Loucy (cell line): Measurements from ENCODE around the gene INPP4B.

Source experiments
- EZH2phosphoT487 ChIP-seq: fragments of 200-600 bp; IDR thresholded peaks from 2 replicates; pipeline ENCODE4 v1.6.1; 2018; ENCODE audit warnings: antibody characterized with exemption, mild to moderate bottlenecking, moderate library complexity, borderline replicate concordance
- TF ChIP-seq, protein P1 (sequence below): fragments of 200-600 bp; sonication (generic); conservative IDR thresholded peaks from 2 replicates; pipeline ENCODE4 v1.5.1; 2014; ENCODE audit warnings: mild to moderate bottlenecking, antibody characterized with exemption, low read length

DNA sequence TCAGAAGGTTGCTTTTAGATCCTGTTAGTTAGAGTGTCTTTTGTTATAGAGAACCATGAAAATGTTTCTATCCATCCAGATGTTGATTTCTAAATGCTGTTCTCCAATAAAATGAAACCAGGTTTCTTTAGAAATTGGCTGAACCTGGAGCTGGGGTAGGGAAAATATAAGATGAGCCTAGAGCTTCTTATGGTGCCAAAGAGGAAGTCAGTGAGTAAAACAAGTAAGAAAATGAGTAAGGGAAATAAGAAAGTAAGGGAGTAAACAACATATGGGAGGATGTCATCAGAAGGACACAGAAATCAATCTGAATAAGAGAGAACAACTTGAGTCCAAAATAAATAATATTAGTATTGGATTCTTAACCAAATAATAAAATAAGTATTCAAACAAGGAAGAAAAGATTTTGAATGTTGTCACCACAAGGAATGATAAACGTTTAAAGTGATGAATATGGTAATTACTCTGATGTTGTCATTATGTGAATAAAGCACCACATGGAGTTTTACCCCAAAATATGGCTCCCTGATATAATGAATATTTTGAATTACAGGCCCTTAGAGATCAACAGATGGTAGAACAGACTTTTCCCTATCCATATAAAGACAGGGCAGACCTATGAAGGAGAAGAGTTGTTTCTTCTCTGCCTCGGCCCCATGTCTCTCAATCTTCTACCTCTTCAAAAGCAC is 703.6 kb downstream of the INPP4B start:
- TF ChIP-seq, protein P1, sequence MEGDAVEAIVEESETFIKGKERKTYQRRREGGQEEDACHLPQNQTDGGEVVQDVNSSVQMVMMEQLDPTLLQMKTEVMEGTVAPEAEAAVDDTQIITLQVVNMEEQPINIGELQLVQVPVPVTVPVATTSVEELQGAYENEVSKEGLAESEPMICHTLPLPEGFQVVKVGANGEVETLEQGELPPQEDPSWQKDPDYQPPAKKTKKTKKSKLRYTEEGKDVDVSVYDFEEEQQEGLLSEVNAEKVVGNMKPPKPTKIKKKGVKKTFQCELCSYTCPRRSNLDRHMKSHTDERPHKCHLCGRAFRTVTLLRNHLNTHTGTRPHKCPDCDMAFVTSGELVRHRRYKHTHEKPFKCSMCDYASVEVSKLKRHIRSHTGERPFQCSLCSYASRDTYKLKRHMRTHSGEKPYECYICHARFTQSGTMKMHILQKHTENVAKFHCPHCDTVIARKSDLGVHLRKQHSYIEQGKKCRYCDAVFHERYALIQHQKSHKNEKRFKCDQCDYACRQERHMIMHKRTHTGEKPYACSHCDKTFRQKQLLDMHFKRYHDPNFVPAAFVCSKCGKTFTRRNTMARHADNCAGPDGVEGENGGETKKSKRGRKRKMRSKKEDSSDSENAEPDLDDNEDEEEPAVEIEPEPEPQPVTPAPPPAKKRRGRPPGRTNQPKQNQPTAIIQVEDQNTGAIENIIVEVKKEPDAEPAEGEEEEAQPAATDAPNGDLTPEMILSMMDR: no peak
- TF ChIP-seq EZH2phosphoT487: no peak
